H9 (cell line): ENCODE results near the gene KCTD4. TPM values are rescaled to one million over a fixed set of nuclear protein-coding genes. Genes with fewer than 3 reads are reported as not detected.
A peak's percentile ranks its signal among the peaks of the same experiment; 100 is the strongest.

Experiments used
- DNase-seq: peaks from one replicate; pipeline ENCODE4 v3.0.0-alpha.2; 2017
- H2AFZ ChIP-seq: one replicate; pipeline ENCODE4 v1.6.1; 2013; ENCODE audit warnings: mild to moderate bottlenecking, low read length, control low read depth, moderate library complexity
- H2AK5ac ChIP-seq: 2 replicates; pipeline ENCODE4 v1.6.1; 2013; ENCODE audit warnings: low read length, control low read depth, mixed read lengths; ENCODE audit not compliant: insufficient read length
- H2BK120ac ChIP-seq: one replicate; pipeline ENCODE4 v1.6.1; 2013; ENCODE audit warnings: low read depth, mild to moderate bottlenecking, low read length, control low read depth, inconsistent platforms; ENCODE audit not compliant: poor library complexity, severe bottlenecking
- H2BK12ac ChIP-seq: 2 replicates; pipeline ENCODE4 v1.6.1; 2013; ENCODE audit warnings: low read length, control low read depth, mixed read lengths, low read depth; ENCODE audit not compliant: insufficient read length
- H2BK15ac ChIP-seq: 2 replicates; pipeline ENCODE4 v1.6.1; 2013; ENCODE audit warnings: low read depth, low read length, control low read depth
- H2BK20ac ChIP-seq: one replicate; pipeline ENCODE4 v1.6.1; 2013; ENCODE audit warnings: low read depth, mild to moderate bottlenecking, low read length, control low read depth, inconsistent platforms; ENCODE audit not compliant: poor library complexity, severe bottlenecking
- H2BK5ac ChIP-seq: 2 replicates; pipeline ENCODE4 v1.6.1; 2013; ENCODE audit warnings: low read length, control low read depth, mixed read lengths; ENCODE audit not compliant: insufficient read length
- H3K14ac ChIP-seq: 2 replicates; pipeline ENCODE4 v1.6.1; 2013; ENCODE audit warnings: low read length, control low read depth; ENCODE audit not compliant: insufficient read depth
- H3K18ac ChIP-seq: 2 replicates; pipeline ENCODE4 v1.6.1; 2013; ENCODE audit warnings: low read depth, mild to moderate bottlenecking, mixed read lengths, low read length, control low read depth; ENCODE audit not compliant: insufficient read length
- H3K23ac ChIP-seq: 2 replicates; pipeline ENCODE4 v1.6.1; 2013; ENCODE audit warnings: low read length, control low read depth, mixed read lengths, low read depth; ENCODE audit not compliant: insufficient read length
- H3K23me2 ChIP-seq: 2 replicates; pipeline ENCODE4 v1.6.1; 2013; ENCODE audit warnings: low read depth, mild to moderate bottlenecking, mixed read lengths, low read length, control low read depth; ENCODE audit not compliant: insufficient read length, poor library complexity, severe bottlenecking
- H3K27ac ChIP-seq: 2 replicates; pipeline ENCODE4 v1.5.1; 2013; ENCODE audit warnings: low read length, control low read depth, mixed read lengths, low read depth; ENCODE audit not compliant: insufficient read length
- H3K27me3 ChIP-seq: 2 replicates; pipeline ENCODE4 v1.6.1; 2013; ENCODE audit warnings: low read length, control low read depth, inconsistent platforms; ENCODE audit not compliant: insufficient read depth
- H3K4ac ChIP-seq: 2 replicates; pipeline ENCODE4 v1.6.1; 2013; ENCODE audit warnings: low read depth, mild to moderate bottlenecking, control low read depth, inconsistent platforms, low read length, moderate library complexity
- H3K4me1 ChIP-seq: 2 replicates; pipeline ENCODE4 v1.6.1; 2013; ENCODE audit warnings: low read length, control low read depth, inconsistent platforms; ENCODE audit not compliant: insufficient read depth
- H3K4me2 ChIP-seq: 2 replicates; pipeline ENCODE4 v1.6.1; 2013; ENCODE audit warnings: low read length, control low read depth, mixed read lengths; ENCODE audit not compliant: insufficient read length, insufficient read depth
- H3K56ac ChIP-seq: 2 replicates; pipeline ENCODE4 v1.6.1; 2013; ENCODE audit warnings: low read depth, mild to moderate bottlenecking, mixed read lengths, low read length, control low read depth; ENCODE audit not compliant: insufficient read length
- H3K79me1 ChIP-seq: 2 replicates; pipeline ENCODE4 v1.6.1; 2013; ENCODE audit warnings: low read depth, mild to moderate bottlenecking, moderate library complexity, low read length, control low read depth, inconsistent platforms; ENCODE audit not compliant: insufficient read depth, poor library complexity, severe bottlenecking
- H3K79me2 ChIP-seq: 2 replicates; pipeline ENCODE4 v1.6.1; 2013; ENCODE audit warnings: low read length, control low read depth, inconsistent platforms; ENCODE audit not compliant: insufficient read depth
- H3K9ac ChIP-seq: 2 replicates; pipeline ENCODE4 v1.6.1; 2013; ENCODE audit warnings: low read length, control low read depth, mixed read lengths; ENCODE audit not compliant: insufficient read length; ENCODE audit errors: extremely low read depth
- H3K9me3 ChIP-seq: one replicate; pipeline ENCODE4 v1.6.1; 2013; ENCODE audit warnings: low read depth, low read length, inconsistent platforms; ENCODE audit not compliant: control insufficient read depth
- H3T11ph ChIP-seq: one replicate; pipeline ENCODE4 v1.6.1; 2013; ENCODE audit warnings: mild to moderate bottlenecking, low read length, control low read depth, inconsistent platforms
- H4K20me1 ChIP-seq: one replicate; pipeline ENCODE4 v1.6.1; 2013; ENCODE audit not compliant: control insufficient read depth, insufficient read length, insufficient read depth
- H4K5ac ChIP-seq: 2 replicates; pipeline ENCODE4 v1.6.1; 2013; ENCODE audit warnings: low read depth, mild to moderate bottlenecking, mixed read lengths, low read length, control low read depth; ENCODE audit not compliant: insufficient read length
- H4K8ac ChIP-seq: replicated peaks from 2 replicates; pipeline ENCODE4 v1.6.1; 2013; ENCODE audit warnings: low read length, control low read depth, mixed read lengths, low read depth; ENCODE audit not compliant: insufficient read length
- H4K91ac ChIP-seq: 2 replicates; pipeline ENCODE4 v1.6.1; 2013; ENCODE audit warnings: low read depth, mild to moderate bottlenecking, moderate library complexity, mixed read lengths, low read length, control low read depth; ENCODE audit not compliant: insufficient read length
- H3K27ac Mint-ChIP-seq, 3 experiments: 2 replicates in 2 of 3; 3 replicates in 1 of 3; pipeline ENCODE4 v1.8.0; 2020 to 2021; ENCODE audit warnings: mixed read lengths in 3 of 3, mild to moderate bottlenecking in 1 of 3, moderate library complexity in 1 of 3
- H3K27me3 Mint-ChIP-seq: 2 replicates; pipeline ENCODE4 v1.8.0; 2021; ENCODE audit warnings: low read depth, mild to moderate bottlenecking, moderate library complexity, mixed read lengths
- H3K36me3 Mint-ChIP-seq, 3 experiments: 2 replicates in 2 of 3; 3 replicates in 1 of 3; pipeline ENCODE4 v1.8.0; 2020 to 2021; ENCODE audit warnings: low read depth in 3 of 3, mixed read lengths in 3 of 3; ENCODE audit not compliant: insufficient read depth in 1 of 3
- H3K4me1 Mint-ChIP-seq, 2 experiments: 2 replicates each; pipeline ENCODE4 v1.8.0; 2020; ENCODE audit warnings: mixed read lengths in 2 of 2
- H3K4me3 Mint-ChIP-seq, 2 experiments: 2 replicates in 1 of 2; 3 replicates in 1 of 2; pipeline ENCODE4 v1.8.0; 2020 to 2021; ENCODE audit warnings: mild to moderate bottlenecking in 2 of 2, mixed read lengths in 2 of 2, moderate library complexity in 1 of 2
- H3K9me3 Mint-ChIP-seq, 2 experiments: 2 replicates in 1 of 2; 3 replicates in 1 of 2; pipeline ENCODE4 v1.8.0; 2020; ENCODE audit warnings: mild to moderate bottlenecking in 2 of 2, mixed read lengths in 2 of 2, moderate library complexity in 1 of 2
- CTCF ChIP-seq: fragments of 200-600 bp; sonication (generic); conservative IDR thresholded peaks from 3 replicates; pipeline ENCODE4 v1.8.0; 2021; ENCODE audit warnings: antibody characterized with exemption, mild to moderate bottlenecking
- WGBS: extraction: QIAGEN DNeasy Blood & Tissue Kit; methylation state at CpG from one replicate; pipeline ENCODE4 v1.1.7; 2013; ENCODE audit warnings: missing lambda C conversion rate, low lambda C conversion rate, mixed read lengths; ENCODE audit not compliant: insufficient read length; ENCODE audit errors: extremely low coverage; 5-methylcytosine and 5-hydroxymethylcytosine counted together
- total RNA-seq: library from RNA; stranded (reverse); gene quantifications from 2 replicates; pipeline ENCODE4 v1.2.1, GENCODE V29; 2021

KCTD4 gene
- total RNA-seq, 1 experiment from 2014 or later: not detected

GRCh38 chr13:45220403-45220802 lies 19.6 kb upstream of the KCTD4 start:
- no peak overlapping the region for H2BK5ac ChIP-seq
- no peak overlapping the region for H4K8ac ChIP-seq
- no peak overlapping the region for H2BK15ac ChIP-seq
- Mint-ChIP-seq H3K4me3 (no peak overlapping the region), H3K4me1 (peaks cover 29 to 37% of the 10 kb centered on the region in 2 experiments), H3K27ac (0 out of 7 replicates have a peak overlapping the region, but pooled peaks of 1 of the 3 experiments have one; percentile 30), H3K9me3 (no peaks in the 10 kb centered on the region), H3K36me3 (peaks cover 0 to 4% (median 3%) of the 10 kb centered on the region in 3 experiments; a peak in 5 of 7 replicates), H3K27me3 (no peaks in the 10 kb centered on the region)
- no peaks in the 10 kb centered on the region for H3K79me1 ChIP-seq
- H3K27ac ChIP-seq: no peak overlapping the region
- no peaks in the 10 kb centered on the region for H3K79me2 ChIP-seq
- H3K9me3 ChIP-seq: no peaks in the 10 kb centered on the region
- no peak overlapping the region for H4K5ac ChIP-seq
- H2BK120ac ChIP-seq: no peak overlapping the region
- TF ChIP-seq CTCF: no peak
- H3K4ac ChIP-seq: no peak overlapping the region
- H3K4me2 ChIP-seq: no peak overlapping the region
- H3K23me2 ChIP-seq: no peaks in the 10 kb centered on the region
- H3K9ac ChIP-seq: no peak overlapping the region
- WGBS: no CpG with 5 or more reads among the region's 4 CpGs
- no peak overlapping the region for H2AFZ ChIP-seq
- H2BK12ac ChIP-seq: no peak overlapping the region
- no peak for DNase-seq
- H3K4me1 ChIP-seq: peaks cover 2% of the 10 kb centered on the region; the same call in 1 of the 2 replicates
- no peak overlapping the region for H3K23ac ChIP-seq
- H3K27me3 ChIP-seq: no peaks in the 10 kb centered on the region
- no peak overlapping the region for H3T11ph ChIP-seq
- H4K91ac ChIP-seq: no peak overlapping the region
- no peak overlapping the region for H2BK20ac ChIP-seq
- H3K18ac ChIP-seq: no peak overlapping the region
- H4K20me1 ChIP-seq: no peaks in the 10 kb centered on the region
- no peak overlapping the region for H3K56ac ChIP-seq
- no peak overlapping the region for H3K14ac ChIP-seq
- no peak overlapping the region for H2AK5ac ChIP-seq
